ENCODE data around the gene LENG9.

- TF ChIP-seq CTCF (IDR thresholded peaks at IDR 0.05) (no peak), POLR2A (IDR thresholded peaks at IDR 0.05) (no peak)
These were observed 1.4 kb downstream of the LENG9 start for GRCh38 chr19:54462047-54462654.
